Activated CD8-positive, alpha-beta memory T cell treated with anti-CD3 and anti-CD28 coated beads for 36 hours (primary cell): Measurements from ENCODE around the gene MS4A5. TPM values are rescaled to one million over a fixed set of nuclear protein-coding genes. Genes with fewer than 3 reads are reported as not detected.

ENCODE experiments used
- CTCF ChIA-PET: fragments of 350-600 bp; sonication (Branson Sonifier 250); formaldehyde crosslinking; loops from one replicate; lab custom pipeline; 2021; ENCODE audit warnings: antibody characterized with exemption; lab: Charles Lee
- POLR2A ChIA-PET: fragments of 350-600 bp; sonication (Branson Sonifier 250); formaldehyde crosslinking; loops from one replicate; lab custom pipeline; 2021; ENCODE audit warnings: antibody characterized with exemption; lab: Charles Lee
- total RNA-seq, 2 experiments: library from RNA; stranded (reverse); gene quantifications; one replicate each; pipeline ENCODE4 v1.2.3, GENCODE V29; 2021

The MS4A5 gene
- total RNA-seq, 2 experiments from 2014 or later: not detected

GRCh38 chr11:60469723-60470122 lies 40.4 kb downstream of the MS4A5 start:
- POLR2A ChIA-PET: no interaction called here
- CTCF ChIA-PET: no interaction called here

GRCh38 chr11:60477035-60477445 lies 47.7 kb downstream of the MS4A5 start:
- POLR2A ChIA-PET: no interaction called here
- CTCF ChIA-PET: interaction anchor here (0.6 kb wide), 1 partner anchor 61 kb away, joined by 3 read pairs; no protein-coding TSS in a partner anchor

DNA sequence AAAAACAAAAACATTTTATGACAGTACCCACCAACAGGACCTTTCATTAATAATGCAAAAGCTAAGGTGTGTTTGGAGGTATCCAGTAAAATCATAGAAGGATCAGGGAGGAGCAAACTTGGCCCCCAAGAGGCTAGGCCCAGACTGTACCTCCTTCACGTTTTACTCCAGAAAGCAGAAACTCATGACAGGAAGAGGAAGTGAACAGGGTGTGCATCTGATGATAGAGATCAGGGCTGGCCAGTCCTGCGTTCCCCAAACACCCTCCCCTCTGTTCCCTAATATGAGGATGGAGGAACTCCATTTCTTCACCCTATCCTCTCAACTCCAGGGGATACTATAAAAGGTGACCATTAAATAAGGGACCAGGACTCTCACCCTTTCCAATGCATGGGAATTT lies 53.0 kb downstream of the MS4A5 start:
- POLR2A ChIA-PET: no interaction called here
- CTCF ChIA-PET: no interaction called here

DNA sequence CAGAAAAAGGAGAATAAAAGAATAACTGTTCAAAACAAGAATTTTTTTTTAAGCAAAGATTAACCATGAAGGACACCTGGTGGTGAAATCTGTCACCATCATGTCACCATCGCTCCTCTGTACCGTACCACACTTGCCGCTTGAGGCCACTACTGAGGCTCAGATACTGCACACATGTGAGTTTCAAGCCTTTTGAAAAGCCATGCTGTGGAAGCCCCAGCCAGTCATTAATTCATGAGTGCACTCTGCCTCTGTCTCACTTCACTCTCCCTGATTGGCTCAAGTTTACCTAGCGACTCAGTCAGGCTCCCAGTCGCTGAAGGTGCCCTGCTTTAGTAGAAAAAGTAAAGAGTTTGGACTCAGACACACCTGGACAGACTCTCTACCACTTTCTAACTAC lies 56.6 kb downstream of the MS4A5 start:
- ChIA-PET POLR2A (no interaction called here), CTCF (interaction anchor here (0.9 kb wide), 1 partner anchor 10 kb away, joined by 3 read pairs; no protein-coding TSS in a partner anchor)

DNA sequence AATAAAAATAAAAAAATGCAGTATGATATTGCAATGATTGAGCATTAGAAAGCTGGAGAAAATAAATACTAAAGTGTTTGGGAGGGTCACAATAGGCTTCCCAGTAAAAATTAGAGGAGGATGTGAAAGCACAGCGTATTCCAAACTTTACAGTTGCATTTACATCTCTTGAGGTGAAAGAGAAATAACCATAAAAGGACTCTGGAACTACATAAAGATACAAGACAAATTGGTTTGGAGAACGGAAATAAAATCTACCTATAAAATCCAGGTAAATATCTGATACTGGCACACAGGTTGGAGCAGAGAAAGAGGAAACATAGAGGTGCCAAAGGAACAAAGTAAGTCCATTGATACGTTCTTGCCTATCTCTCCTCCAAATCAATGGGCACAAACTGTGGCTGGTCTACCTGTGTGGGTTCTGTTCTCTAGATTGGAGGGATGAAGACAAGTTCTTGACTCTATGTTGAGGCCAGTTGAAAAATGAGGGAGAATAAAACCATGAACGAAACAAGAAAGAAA lies 63.2 kb downstream of the MS4A5 start, which contains the start of gene MS4A12:
Gene MS4A12 (plus strand): TSS at position 291 of the 522 bp plus-strand sequence. CDS start 4,541 bp downstream, outside the sequence.
- CTCF ChIA-PET: no interaction called here
- POLR2A ChIA-PET: interaction anchor here (0.6 kb wide), 1 partner anchor 372 kb away, joined by 4 read pairs; no protein-coding TSS in a partner anchor

GRCh38 chr11:60493454-60493853 lies 64.1 kb downstream of the MS4A5 start:
- ChIA-PET CTCF (no interaction called here), POLR2A (no interaction called here)

Other genes starting within 250 kb of the MS4A5 start
- gene MS4A6A, start 246.5 kb upstream of the MS4A5 start, total RNA-seq: not detected
- not detected for gene MS4A4E, start 186.4 kb upstream of the MS4A5 start, total RNA-seq
- not detected for gene MS4A4A, start 148.9 kb upstream of the MS4A5 start, total RNA-seq
- not detected for gene MS4A6E, start 102.3 kb upstream of the MS4A5 start, total RNA-seq
- gene MS4A7, start 51.0 kb upstream of the MS4A5 start, total RNA-seq: not detected
- gene MS4A14, start 33.1 kb upstream of the MS4A5 start, total RNA-seq: not detected
- gene MS4A1, start 26.3 kb downstream of the MS4A5 start, total RNA-seq: under 1 TPM in 1 of 2 experiments, not detected in 1; 0.06 TPM
- gene MS4A12, start 63.2 kb downstream of the MS4A5 start, total RNA-seq: not detected
- gene MS4A13, start 85.8 kb downstream of the MS4A5 start, total RNA-seq: not detected